Body of pancreas (tissue), 4 donors: ENCODE measurements around the gene CARF.

Experiments
- CTCF ChIP-seq, 7 experiments: fragments of 450-650 bp in 4 of 7; fragments of 200-600 bp in 3 of 7; sonication (generic) in 3 of 7; IDR thresholded peaks; one replicate each; pipeline ENCODE4 v1.5.1; 2016 to 2019; ENCODE audit warnings: antibody characterized with exemption in 7 of 7
- POLR2A ChIP-seq, 3 donors: fragments of 450-650 bp; IDR thresholded peaks; one replicate each; pipeline ENCODE4 v1.6.1; 2016; ENCODE audit warnings: antibody characterized with exemption in 3 of 3, mild to moderate bottlenecking in 2 of 3

DNA sequence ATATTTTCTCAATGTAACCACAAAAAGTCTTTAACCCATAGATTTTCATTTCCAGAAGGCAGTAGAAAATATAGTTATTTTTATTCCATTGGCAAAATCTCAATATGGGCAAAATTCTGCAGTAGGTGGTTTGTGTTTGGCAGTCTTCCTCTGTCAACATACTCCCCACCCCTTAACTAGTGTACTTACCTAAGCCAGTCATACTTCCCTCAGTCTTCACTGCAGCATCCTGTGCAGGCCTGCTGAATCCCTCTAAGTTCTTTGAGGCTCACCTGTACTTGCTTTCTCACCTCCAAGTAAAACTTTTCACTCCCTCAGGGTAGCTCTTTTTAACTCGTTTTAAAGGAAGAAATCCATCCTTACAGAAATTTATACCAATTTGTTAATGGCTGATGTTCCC lies 6.8 kb downstream of the CARF start:
- TF ChIP-seq CTCF (IDR thresholded peaks at IDR 0.05) (no peak), POLR2A (IDR thresholded peaks at IDR 0.05) (no peak)
